Right renal pelvis (tissue), 4 donors: ENCODE data around the gene FGF6. TPM values are rescaled to one million over a fixed set of nuclear protein-coding genes. Genes with fewer than 3 reads are reported as not detected.

Experiments used
- DNase-seq, 4 donors: peaks; one replicate each; pipeline ENCODE4 v3.0.0-alpha.2; 2013; ENCODE audit warnings: low read depth in 4 of 4, low spot score in 3 of 4, missing footprints in 1 of 4
- polyA plus RNA-seq, 4 donors: library from polyadenylated mRNA; unstranded; fragments of 120-200 nt; gene quantifications; one replicate each; pipeline ENCODE4 v1.2.1, GENCODE V29; 2013; ENCODE audit not compliant: insufficient read length in 4 of 4

FGF6 gene
- polyA plus RNA-seq, 4 donors = 0.10 TPM; not detected in 3

DNA sequence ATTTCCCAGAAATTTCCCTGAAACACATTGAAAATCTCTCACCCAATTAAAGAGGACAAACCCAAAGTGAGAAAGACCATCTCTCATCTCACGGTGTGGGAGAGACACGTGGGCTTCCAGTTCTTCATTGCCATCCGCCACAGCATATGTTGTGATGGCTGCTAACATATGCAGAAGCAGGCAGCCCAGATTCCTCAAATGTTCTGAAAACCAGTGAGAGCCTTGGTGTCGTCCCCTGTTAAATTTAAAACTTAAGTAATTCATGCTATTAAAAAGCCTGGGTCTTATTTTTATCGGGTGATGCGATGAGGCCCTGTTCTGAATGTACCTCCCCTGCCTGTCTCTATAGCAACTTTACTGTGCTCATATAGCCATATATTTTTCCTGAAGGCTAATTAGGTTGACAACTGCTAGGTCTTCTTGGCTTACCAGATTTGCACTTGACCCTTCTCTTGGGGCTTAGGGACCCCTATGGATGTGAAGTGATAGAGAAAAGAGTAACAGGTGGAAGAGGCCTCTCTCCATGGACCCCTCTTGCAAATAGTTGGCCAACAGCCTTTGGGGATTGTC, 2.8 kb upstream of the FGF6 start:
- no peak for DNase-seq

- no peak for DNase-seq
These were observed 1.5 kb upstream of the FGF6 start for GRCh38 chr12:4447151-4447550.

DNA sequence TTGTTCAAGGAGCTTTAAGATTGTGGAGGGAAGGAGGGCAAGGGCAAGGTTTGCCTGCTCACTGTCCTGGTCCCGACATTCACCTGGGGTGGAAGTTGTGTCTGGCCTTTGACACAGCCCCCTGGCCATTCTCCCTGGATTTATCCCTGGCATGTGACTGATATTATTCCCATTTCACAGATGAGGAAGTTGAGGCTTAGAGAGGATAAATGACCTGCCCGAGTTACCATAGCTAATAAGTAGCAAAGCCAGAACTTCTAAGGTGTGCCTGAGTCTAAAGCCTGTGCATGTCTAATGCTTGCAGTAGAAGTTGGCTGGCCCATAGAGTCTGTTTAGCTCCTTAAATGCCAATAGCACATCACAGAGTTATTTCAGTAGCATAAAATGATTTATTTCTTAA, 720 bp upstream of the FGF6 start:
- DNase-seq = no peak

GRCh38 chr12:4444031-4444430, 1.6 kb downstream of the FGF6 start:
- no peak for DNase-seq

- no peak for DNase-seq
These were observed 2.0 kb downstream of the FGF6 start for GRCh38 chr12:4443616-4444015.

GRCh38 chr12:4441355-4442335, 4.0 kb downstream of the FGF6 start:
- no peak for DNase-seq

DNA sequence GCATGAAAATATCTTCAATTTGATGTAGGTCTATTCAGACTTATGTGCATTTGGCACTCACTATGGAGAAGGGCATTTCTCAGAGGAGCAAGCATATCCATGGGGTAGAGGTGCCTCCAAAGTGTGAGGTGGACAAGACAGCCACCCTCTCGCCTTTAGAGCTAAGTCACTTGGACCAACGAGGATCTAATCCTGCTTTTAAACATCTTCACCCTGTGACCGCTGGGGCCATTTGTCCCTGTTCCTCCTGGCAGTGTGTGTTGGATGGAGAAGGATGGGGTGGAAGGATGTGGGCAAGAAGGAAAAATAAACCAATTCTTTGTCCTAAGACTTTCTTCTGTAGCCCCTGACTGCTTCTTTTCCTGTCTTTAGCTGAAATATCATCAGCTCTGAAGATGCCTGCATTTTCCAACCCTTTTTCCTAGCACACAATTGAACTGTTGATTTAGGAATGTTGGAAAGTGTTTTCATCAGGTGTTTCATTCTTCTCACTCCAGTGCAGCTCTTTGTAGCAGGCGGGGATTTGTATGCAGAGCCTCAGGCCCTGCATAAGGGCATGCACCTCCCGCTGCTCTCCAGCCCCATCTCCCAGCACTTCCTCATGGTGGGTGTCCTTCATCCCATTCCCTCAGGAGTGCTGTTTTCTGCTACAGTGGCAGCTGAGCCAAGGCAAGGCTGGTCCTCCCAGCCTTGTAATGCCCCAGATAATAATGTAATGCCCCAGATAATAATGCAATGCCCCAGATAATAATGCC, 5.3 kb downstream of the FGF6 start:
- no peak for DNase-seq

GRCh38 chr12:4439736-4440135, 5.9 kb downstream of the FGF6 start:
- no peak for DNase-seq

- DNase-seq = no peak
These were observed 6.6 kb downstream of the FGF6 start for GRCh38 chr12:4438834-4439596.

GRCh38 chr12:4435537-4435936, 10.1 kb downstream of the FGF6 start:
- DNase-seq = no peak

DNA sequence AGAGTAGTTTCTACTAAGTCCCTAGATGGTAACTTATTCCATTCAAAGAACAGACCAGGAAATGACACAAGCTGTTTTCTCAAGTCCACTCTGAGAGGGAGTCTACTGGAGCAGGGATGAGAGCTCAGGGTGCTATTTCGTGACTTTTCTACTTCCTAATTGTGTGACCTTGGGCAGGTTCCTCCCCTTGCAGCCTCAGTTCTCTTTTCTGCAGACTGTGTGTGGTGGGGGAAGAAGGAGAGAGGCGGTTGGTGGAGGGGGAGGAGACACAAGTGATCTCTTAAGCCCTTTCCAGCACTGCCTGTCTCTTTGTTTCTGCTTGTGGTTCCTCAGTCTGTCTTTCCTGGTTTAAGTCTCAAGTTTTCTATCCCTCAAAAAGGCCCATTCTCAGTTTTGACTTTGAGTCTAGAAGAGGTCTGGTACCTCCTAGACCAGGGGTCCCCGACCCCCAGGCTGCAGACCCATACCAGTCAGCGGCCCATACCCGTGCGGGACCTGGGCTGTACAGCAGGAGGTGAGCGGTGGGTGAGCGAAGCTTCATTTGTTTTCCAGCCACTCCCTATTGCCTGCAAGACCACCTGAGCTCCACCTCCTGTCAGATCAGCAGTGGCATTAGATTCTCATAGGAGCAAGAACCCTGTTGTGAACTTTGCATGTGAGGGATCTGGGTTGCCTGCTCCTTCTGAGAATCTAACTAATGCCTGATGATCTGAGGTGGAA, 10.7 kb downstream of the FGF6 start:
- no peak for DNase-seq

GRCh38 chr12:4434301-4434700, 11.3 kb downstream of the FGF6 start:
- DNase-seq = no peak

- peak in 1 of 4 donors; percentile 16 for DNase-seq
These were observed 11.9 kb downstream of the FGF6 start for GRCh38 chr12:4433745-4434058.

- no peak for DNase-seq
These were observed 12.5 kb downstream of the FGF6 start for GRCh38 chr12:4432878-4433744.

DNA sequence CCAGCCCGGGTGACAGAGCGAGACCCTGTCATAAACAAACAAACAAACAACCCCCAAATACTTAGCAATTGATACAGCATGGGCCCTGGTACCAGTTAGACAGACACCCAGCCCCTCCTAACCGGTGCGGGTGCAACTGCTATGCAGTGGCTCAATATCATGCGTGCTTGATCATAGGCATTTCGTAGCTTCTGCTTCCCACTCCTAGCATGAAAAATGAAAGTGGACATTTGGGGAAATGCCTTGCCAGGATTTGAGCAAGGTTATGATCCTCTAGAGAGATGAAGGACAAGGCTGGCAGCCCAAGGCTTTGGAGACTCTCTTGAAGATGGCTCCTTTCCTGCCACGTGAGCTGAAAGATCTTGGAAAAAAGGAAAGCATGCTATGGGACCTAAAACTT, 13.7 kb downstream of the FGF6 start:
- no peak for DNase-seq

DNA sequence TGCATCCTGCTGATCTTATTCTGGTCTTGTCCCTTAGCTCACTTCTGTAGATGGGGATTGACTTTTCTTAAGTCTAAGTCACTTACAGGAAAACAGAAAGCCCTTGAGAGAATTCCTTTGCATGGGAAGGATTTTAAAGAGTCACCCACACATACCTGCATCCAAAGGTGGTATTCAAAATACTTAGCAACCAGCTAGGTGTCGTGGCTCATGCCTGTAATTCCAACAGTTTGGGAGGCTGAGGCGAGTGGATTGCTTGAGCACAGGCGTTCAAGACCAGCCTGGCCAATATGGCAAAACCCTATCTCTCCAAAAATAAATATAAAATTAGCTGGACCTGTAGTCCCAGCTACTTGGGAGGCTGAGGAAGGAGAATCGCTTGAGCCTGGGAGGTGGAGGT, 14.2 kb downstream of the FGF6 start:
- no peak for DNase-seq

DNA sequence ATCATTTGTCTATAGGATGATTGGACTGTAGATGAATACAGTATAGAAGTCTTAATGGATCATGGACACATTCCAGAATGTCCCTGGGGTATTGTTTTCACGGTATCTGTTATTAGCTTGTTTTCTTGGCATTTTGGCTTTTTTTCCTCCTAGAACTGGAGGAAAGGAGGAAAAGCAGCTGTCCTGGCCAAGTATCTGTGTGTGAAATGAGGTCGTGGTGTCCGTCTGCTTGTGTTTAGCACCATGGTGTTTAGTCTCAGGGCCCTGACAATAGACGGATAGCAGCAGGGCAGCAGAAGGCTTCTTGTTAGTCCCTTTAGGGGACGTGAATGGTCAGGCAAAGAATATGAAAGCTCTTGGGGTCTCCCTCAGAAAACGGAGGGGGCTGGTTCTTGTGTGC, 21.2 kb downstream of the FGF6 start:
- no peak for DNase-seq

DNA sequence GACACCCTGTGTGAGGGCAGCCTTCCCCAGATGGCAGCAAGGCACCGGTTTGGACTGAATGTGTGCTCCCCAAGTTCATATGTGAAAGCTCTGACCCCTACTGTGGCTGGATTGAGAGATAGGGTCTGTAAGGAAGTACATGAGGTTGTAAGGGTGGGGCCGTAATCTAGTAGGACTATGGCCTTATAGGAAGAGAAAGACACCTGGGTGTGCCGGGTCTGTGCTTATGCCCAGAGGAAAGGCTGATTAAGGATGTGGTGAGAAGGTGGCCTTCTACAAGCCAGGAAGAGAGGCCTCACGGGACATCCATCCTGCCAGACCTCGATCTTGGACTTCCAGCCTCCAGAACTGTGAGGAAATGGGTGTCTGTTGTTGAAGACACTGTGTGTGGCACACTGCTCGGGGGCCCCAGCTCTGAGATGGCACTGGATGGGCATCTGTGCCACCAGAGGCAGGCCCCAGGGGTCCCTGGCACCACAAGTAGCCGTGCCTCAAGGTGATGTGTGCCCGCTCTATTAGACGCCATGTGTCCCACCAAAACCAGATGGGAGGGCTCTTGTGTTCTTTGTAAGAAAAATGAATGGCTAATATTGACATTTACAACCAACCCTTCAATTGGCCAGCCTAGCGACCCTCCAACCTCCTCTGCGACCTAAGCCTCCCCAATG, 22.0 kb downstream of the FGF6 start:
- no peak for DNase-seq

GRCh38 chr12:4422985-4423384, 22.6 kb downstream of the FGF6 start:
- DNase-seq = no peak
